Activated naive CD4-positive, alpha-beta T cell treated with anti-CD3 and anti-CD28 coated beads, Interleukin-2, amount 50 U/mL, for 72 hours (primary cell): ENCODE data around the gene NME1. TPM values are rescaled to one million over a fixed set of nuclear protein-coding genes. Genes with fewer than 3 reads are reported as not detected.
"Not testable (repeated sequence)": the region's sequence is repeated elsewhere in the genome, so short reads cannot be mapped to it uniquely, and the experiment has no call there.

Experiments used
- ATAC-seq, 2 donors: fragments of 150-1000 bp; cut with Tn5 transposase; 2 replicates each; pipeline ENCODE4 v1.10.0; 2021; ENCODE audit warnings: mild to moderate bottlenecking in 2 of 2, moderate library complexity in 2 of 2
- DNase-seq, 2 donors: peaks; one replicate each; pipeline ENCODE4 v3.0.0; 2021 to 2022; ENCODE audit warnings: low spot score in 2 of 2
- H3K27ac Mint-ChIP-seq, 2 donors: one replicate each; pipeline ENCODE4 v1.8.0; 2022; ENCODE audit warnings: mild to moderate bottlenecking in 2 of 2, mixed read lengths in 2 of 2
- H3K36me3 Mint-ChIP-seq, 2 donors: one replicate each; pipeline ENCODE4 v1.8.0; 2022; ENCODE audit warnings: mixed read lengths in 2 of 2
- H3K9me3 Mint-ChIP-seq, 2 donors: one replicate each; pipeline ENCODE4 v1.8.0; 2022; ENCODE audit warnings: mixed read lengths in 2 of 2
- total RNA-seq, 2 donors: library from RNA; stranded (reverse); gene quantifications; one replicate each; pipeline ENCODE4 v1.2.3, GENCODE V29; 2022

NME1 gene
- total RNA-seq, result 100 to 1,000 TPM; 100 to 282 TPM

DNA sequence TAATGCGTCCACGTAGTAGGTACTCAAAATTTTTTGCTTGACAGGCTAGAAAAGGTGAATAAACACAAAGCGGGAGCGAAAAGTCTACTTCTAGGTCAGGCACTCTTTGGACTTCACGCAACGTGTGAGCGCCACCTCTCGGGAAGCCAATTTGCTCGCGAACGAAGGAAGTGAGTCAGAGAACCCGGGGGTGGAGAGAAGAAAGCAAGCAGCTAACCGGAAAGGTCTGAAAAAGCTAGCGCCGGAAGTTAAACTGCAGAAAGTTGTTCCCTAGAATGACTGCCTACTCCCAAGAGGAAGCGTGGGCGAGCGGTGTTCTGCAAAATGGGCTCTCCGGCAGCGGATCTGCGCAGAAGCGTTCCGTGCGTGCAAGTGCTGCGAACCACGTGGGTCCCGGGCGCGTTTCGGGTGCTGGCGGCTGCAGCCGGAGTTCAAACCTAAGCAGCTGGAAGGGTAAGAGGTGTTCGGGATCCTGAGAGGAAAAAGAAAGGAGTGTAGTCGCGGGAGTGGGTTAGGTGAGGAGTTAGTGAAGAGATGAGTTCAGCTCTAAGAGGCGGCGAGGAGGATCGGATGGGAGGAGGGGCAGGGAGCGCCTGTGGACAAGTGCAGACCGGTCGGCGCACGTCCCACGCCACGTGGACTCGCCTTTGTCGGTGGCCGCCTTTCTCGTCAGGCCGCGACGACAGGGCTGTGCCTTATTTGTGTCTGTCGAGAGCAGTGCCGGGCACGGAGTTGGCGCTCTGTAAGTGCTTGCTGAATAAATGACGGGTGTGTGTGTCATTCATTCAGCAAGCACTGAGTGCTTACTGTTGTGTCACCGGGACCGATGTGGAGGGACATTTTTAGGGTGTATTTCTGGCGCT, at the start of gene NME1:
NME1 (plus strand) TSS at position 350 of the 863 bp plus-strand sequence. CDS start 2,096 bp downstream, outside the sequence.
- Mint-ChIP-seq H3K9me3 (no peaks in the 10 kb centered on the region), H3K36me3 (peaks cover 14 to 21% of the 10 kb centered on the region in 2 donors), H3K27ac (no peak within 1 kb of the TSS)
- ATAC-seq, result peak; percentile 89 to 96
- peak; percentile 99 to 100 for DNase-seq

DNA sequence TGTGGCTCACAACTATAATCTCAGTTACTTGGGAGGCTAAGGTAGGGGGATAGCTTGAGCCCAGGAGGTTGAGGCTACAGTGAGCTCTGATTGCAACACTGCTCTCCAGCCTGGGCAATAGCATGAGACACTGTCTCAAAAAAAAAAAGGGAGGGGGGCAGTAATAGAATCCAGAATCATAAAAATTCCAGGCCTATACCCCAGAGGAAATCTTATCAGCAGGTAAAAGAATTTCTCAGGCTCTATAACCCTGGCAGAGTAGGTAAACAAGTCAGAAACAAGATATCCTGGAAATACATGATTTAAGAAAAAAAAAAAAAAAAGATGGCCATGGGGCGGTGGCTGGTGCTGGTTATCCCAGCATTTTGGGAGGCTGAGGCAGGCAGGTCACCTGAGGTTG, 45.6 kb upstream of the NME1 start:
- Mint-ChIP-seq H3K27ac (no peak overlapping the region), H3K36me3 (no peaks in the 10 kb centered on the region), H3K9me3 (no peaks in the 10 kb centered on the region)
- DNase-seq (no peak), ATAC-seq (no peak)

DNA sequence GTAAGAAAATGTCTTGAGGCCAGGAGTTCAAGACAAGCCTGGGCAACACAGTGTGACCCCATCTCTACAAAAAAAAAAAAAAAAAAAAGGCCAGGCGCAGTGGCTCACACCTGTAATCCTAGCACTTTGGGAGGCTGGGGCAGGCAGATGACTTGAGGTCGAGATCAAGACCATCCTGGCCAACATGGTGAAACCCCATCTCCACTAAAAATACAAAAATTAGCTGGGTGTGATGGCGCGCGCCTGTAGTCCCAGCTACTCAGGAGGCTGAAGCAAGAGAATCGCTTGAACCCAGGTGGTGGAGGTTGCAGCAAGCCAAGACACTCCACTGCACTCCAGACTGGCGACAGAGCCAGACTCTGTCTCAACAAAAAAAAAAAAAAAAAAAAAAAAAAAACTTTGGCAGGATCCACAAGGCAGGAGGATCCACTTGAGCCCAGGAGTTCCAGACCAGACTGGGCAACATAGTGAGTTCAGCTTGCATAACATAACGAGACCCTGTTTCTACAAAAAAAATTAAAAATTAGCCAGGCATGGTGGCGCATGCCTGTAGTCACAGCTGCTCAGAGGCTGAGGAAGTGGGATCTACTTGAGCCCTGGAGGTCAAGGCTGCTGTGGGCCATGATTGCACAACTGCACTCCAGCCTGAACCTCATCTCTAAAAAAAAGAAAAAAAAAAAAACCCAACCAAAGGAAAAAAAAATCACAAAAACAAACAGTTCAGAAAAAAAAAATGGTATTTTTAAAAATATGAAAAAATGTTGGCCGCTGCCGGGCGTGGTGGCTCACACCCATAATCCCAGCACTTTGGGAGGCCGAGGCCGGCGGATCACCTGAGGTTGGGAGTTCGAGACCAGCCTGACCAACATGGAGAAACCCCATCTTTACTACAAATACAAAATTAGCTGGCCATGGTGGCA, 40.8 kb upstream of the NME1 start:
- H3K36me3 Mint-ChIP-seq, H3K9me3 Mint-ChIP-seq, DNase-seq, H3K27ac Mint-ChIP-seq, ATAC-seq: not testable (repeated sequence)

DNA sequence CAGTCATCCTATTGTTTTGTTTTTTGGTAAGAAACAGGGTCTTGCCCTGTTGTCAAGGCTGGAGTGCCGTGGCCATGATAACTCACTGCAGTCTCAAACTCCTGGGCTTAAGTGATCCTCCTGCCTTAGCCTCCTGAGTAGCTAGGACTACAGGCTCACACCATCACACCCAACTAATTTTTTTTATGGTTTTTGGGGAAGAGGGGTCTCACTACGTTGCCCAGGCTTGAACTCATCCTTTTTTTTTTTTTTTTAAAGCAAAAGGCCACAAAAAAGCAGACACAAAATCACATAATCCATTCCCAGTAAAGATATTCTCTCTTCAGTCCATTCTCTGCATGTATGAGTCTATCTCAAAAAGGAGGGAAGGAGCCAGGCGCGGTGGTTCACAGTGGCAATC, 38.2 kb upstream of the NME1 start:
- H3K9me3 Mint-ChIP-seq, result no peaks in the 10 kb centered on the region
- DNase-seq (no peak), ATAC-seq (no peak)
- H3K36me3 Mint-ChIP-seq, result peaks cover 0 to 6% of the 10 kb centered on the region in 2 donors
- H3K27ac Mint-ChIP-seq, result peak overlapping the region in 1 of 2 donors; percentile 58

DNA sequence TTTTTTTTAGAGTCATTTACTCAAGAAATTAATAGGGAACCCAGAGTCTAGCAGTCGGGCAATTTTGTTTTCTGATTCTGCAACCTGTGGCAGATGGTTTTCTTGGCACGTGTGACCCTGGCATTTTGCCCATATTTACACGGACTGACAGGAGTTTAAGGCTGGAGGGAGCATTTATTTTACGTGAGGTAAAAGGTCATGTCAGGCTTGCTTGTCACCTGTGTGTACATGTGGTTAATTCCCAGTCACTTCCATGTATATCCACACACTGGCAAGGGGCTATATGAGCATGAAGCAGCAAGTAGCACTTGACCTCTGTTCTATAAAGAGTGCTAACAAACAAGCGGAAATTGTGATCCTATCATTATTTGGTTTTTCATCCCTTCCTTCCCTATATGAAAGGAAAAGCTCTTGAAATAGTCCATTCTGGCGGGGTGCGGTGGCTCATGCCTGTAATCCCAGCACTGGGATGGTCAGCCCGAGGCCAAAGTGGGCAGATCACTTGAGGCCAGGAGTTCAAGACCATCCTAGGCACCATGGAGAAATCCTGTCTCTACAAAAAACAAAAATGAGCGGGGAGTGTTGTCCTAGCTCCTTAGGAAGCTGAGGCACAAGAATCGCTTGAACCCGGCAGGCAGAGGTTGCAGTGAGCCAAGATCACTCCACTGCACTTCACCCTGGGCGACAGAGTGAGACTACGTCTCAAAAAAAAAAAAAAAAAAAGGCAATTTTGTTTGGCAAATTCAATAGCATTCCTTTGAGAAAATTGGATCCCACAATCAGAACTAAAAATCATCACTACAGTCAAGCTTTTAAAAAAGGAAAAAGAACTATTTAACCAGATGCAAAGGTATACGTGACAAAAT, 34.8 kb upstream of the NME1 start:
- DNase-seq (no peak), ATAC-seq (no peak)
- Mint-ChIP-seq H3K27ac (peak overlapping the region; percentile 53 to 71), H3K9me3 (no peaks in the 10 kb centered on the region), H3K36me3 (peaks cover 0 to 10% of the 10 kb centered on the region in 2 donors)

DNA sequence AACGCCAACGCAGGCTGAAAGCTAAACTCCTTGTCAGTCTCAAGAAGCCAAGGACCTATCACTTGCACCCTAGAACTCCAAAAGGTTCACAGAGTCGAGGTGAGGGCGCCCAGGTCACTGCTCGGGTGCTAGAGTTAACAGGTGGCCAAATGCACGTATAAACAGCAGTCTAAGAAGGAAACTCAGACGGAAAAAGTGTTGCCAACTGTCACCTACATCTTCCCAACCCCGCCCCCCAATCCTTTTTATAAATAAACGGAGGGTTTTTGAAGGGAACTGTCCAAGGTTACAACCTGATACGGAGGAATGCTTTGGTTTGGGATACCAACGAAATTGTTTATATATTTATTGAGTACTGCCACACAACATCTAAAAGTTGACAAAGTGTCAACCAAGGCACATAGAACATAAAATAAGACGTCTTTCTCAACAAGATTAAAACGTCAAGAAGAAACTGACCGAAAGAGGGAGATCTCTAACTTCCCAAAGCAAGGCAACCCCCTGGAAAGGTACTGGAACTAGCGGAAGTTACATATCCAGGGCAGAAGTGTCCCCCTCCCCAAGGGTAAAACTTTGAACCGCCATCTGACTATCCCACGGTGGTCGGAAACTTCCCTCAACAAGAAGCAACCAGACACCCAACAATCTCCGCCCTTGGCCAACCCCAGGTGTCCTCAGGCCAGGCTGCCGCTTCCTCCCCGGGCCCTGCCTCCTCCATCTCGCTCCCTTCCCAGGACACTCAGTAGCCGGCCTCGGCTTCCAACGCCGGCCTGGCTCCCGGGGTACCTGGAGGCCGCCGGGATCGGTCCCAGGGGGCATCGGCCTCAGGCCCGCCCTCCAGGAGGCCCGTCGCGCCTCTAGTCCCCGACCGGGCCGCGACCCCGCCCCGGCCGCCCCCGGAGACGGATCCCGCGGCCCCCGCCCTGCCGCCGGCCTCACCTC, 33.7 kb upstream of the NME1 start:
- peak overlapping the region; percentile 98 to 99 for H3K27ac Mint-ChIP-seq
- ATAC-seq (peak; percentile 18 to 20), DNase-seq (peak; percentile 43 to 73)
- no peaks in the 10 kb centered on the region for H3K9me3 Mint-ChIP-seq
- H3K36me3 Mint-ChIP-seq, result peaks cover 0 to 10% of the 10 kb centered on the region in 2 donors

DNA sequence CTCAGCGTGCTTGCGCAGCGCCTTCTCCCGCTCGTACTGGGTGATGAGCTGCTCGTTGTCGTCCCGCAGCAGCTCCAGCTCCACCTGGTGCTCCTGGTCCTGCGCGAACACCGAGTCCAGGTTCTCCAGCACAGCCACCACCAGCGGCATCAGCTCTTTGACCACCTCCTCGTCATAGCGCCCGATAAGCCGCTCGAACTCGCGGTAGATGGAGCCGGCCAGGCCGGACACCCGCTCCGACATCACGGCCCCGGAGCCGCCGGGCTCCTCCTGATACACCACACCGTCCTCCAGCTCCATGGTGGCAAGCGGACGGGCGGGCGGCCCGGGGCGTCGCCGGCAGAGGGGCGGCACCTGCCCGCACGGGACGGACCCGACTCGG, 33.0 kb upstream of the NME1 start:
- DNase-seq (no peak), ATAC-seq (peak; percentile 20 to 67)
- Mint-ChIP-seq H3K27ac (peak overlapping the region; percentile 98 to 99), H3K36me3 (peaks cover 0 to 10% of the 10 kb centered on the region in 2 donors), H3K9me3 (no peaks in the 10 kb centered on the region)

DNA sequence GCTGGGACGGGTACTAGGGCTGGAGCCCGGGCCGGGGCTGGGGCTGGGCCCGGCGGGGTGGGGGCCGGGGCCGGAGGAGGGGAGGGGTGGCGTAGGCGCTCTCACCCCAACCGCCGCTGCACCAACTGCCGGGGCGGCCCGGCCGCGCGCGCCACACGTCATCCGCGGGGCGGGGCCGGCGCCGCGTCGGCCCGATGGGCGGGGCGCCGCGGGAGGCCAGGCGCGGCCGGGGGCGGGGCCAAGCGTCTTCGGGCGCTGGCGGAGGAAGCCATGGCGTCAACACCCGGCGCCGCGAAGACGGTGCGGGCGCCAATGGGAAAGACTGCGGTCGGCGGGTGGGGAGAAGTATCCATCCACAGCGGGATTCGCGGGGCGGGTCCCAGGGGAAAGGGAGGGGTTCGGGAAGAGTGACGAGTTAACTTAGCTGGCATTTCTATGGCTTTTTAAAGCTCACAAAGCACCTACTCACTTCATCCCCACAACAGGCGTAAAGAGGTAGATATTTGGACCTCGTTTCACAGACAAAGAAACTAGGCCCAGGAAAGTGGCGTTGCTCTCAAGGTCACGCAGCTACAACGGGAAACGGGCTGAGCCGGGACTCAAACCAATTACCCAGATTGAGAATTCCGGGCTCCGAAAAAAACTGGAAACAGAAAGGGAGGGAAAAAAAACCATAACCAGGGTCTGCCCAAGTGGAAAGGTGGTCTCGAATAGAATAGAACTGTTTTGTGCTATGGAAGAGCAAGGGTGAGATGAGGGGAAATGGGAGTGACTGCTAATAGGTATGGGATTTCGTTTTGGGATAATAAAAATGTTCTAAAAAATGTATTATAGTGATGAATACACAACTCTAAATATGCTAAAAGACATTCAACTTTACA, 32.4 kb upstream of the NME1 start, which contains the start of gene SPAG9:
SPAG9 (minus strand) TSS at position 130 of the 881 bp plus-strand sequence. CDS start 212 bp downstream, outside the sequence.
- Mint-ChIP-seq H3K36me3 (peaks cover 0 to 10% of the 10 kb centered on the region in 2 donors), H3K9me3 (no peaks in the 10 kb centered on the region), H3K27ac (peak within 1 kb of the TSS; percentile 99)
- ATAC-seq (peak; percentile 72 to 80), DNase-seq (peak; percentile 94 to 96)

DNA sequence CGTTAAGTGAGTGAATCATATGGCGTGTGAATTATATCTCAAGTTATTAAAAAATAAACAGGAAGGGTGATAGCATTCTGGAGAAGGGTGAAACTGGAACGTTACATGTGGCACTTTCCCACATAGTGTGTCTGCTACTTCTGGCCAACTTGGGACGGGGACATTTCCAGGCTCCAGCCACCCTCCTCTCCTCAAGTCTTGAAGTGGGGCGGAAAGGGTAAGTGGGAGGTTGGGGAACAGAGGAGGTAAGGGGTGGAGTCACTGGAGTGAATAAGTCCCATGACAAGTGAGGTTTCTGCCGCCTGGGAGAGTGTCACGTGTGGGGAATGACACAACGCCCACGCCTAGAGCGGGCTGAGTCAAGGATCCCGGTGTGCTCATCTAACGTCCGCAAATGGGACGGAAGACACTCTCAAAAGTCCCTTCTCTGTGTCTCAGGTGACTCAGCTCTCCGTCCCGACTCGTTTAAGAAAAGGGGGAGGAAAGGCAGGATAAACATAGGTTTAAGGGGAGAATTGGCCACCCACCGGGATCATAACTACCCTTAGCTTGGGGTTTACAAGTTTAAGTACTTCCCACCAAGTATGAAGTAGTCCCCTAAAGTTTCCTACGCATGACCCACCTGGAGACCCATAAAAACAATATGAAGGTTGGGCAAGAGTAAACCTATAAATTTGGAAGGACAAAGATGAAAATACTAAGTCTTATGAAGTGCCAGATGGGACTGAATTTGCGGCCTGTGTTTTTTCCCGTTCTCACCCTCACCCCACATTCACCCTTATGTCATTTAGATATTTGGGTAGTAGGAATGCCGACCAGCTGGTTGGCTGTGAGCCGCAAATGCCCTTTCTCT, 31.5 kb upstream of the NME1 start:
- peaks cover 0 to 10% of the 10 kb centered on the region in 2 donors for H3K36me3 Mint-ChIP-seq
- H3K27ac Mint-ChIP-seq, result peak overlapping the region; percentile 99
- no peaks in the 10 kb centered on the region for H3K9me3 Mint-ChIP-seq
- peak; percentile 75 to 94 for DNase-seq
- peak; percentile 60 to 76 for ATAC-seq

DNA sequence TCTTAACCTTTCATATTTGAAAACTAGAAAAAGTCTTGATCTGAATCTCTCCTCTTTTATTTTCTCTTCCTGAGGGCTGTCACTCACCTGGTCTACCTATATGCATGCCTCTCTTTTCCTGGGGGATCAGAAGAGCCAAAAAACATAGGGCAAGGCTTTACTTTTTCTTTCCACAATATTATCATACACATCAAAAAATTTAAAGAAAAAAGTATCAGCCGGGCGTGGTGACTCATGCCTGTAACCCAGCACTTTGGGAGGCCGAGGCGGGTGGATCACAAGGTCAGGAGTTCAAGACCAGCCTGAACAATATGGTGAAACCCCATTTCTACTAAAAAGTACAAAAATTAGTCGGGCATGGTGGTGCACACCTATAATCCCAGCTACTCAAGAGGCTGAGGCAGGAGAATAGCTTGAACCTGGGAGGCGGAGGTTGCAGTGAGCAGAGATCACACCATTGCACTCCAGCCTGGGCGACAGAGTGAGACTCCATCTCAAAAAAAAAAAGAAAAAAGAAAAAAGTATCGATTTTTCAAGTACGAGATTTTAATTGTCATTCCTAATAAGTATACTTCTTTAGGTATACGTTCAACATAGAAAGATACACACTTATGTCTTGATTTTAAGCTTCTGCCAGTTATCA, 30.8 kb upstream of the NME1 start:
- not testable (repeated sequence) for H3K36me3 Mint-ChIP-seq, H3K9me3 Mint-ChIP-seq, DNase-seq, ATAC-seq
- H3K27ac Mint-ChIP-seq, result peak overlapping the region; percentile 66 to 99

DNA sequence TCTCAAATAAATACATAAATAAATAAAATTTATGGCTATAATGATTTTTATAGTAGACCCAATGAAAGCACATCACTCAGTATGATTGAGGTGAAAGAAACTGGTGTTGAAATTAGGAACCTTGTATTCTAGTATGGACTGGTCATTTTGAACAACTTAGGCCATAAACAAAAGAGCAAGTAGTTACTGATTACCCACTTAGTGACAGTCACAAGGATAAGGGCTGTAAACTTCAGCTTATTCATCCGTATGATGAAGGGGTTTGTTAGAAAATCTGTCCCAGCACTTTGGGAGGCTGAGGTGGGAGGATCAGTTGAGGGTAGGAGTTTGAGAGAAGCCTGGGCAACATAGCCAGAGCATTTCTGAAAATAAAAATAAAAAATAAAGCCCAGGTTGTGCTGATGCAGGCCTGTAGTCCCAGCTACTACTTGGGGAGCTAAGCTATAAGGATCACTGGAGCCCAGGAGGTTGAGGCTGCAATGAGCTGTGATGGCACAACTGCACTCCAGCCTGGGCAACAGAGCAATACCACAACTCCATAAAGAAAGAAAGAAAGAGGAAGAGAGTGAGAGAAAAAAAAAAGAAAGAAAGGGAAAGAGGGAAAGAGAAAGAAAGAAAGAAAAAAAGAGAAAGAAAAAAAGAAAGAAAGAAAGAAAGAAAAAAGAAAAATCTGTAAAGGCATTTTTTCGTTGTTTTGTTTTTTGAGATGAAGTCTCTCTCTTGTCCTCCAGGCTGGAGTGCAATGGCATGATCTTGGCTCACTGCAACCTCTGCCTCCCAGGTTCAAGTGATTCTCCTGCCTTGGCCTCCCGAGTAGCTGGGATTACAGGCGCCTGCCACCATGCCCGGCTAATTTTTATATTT, 28.5 kb upstream of the NME1 start:
- ATAC-seq (no peak), DNase-seq (no peak)
- Mint-ChIP-seq H3K27ac (peak overlapping the region; percentile 42 to 67), H3K36me3 (peaks cover 0 to 4% of the 10 kb centered on the region in 2 donors), H3K9me3 (no peaks in the 10 kb centered on the region)

DNA sequence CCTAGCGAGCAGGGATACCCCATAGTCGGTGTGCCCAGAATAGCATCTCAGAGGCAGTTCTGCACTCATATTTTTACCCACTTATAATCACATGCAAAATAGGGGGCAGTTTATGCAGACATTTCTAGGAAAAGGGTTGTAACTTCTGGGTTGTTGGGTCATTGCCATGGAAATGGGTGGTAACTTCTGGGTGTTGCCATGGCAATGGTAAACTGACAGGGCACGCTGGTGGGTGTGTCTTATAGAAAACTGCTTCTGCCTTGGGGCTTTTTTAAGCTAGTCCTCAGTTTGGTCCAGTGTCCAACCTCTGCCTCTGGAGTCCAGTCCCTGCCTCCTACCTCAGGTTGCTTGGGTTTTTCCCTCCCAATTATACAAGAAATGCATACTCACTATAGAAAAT, 25.3 kb upstream of the NME1 start:
- no peaks in the 10 kb centered on the region for H3K9me3 Mint-ChIP-seq
- ATAC-seq (peak; percentile 34 to 37), DNase-seq (no peak)
- no peaks in the 10 kb centered on the region for H3K36me3 Mint-ChIP-seq
- peak overlapping the region in 1 of 2 donors; percentile 51 for H3K27ac Mint-ChIP-seq
